Liver (tissue), 9 donors: ENCODE measurements around the gene TTC21B. TPM values are rescaled to one million over a fixed set of nuclear protein-coding genes. Genes with fewer than 3 reads are reported as not detected.

Experiments used
- DNase-seq: peaks from one replicate; pipeline ENCODE4 v3.0.0-alpha.2; 2017; ENCODE audit warnings: low spot score
- H3K27ac ChIP-seq, 2 donors: one replicate each; pipeline ENCODE4 v1.7.0; 2013; ENCODE audit warnings: inconsistent platforms in 2 of 2, low read length in 2 of 2, control low read depth in 1 of 2, low read depth in 1 of 2, mild to moderate bottlenecking in 1 of 2
- H3K27me3 ChIP-seq, 4 donors: one replicate each; pipeline versions ENCODE4 v1.6.1 to v1.7.0; 2013; ENCODE audit warnings: low read length in 3 of 4, inconsistent platforms in 1 of 4, mild to moderate bottlenecking in 1 of 4, moderate library complexity in 1 of 4; ENCODE audit not compliant: control insufficient read depth in 4 of 4, insufficient read depth in 4 of 4
- H3K36me3 ChIP-seq, 4 donors: one replicate each; pipeline versions ENCODE4 v1.6.1 to v1.7.0; 2013; ENCODE audit warnings: low read length in 3 of 4, mild to moderate bottlenecking in 3 of 4, low read depth in 1 of 4, moderate library complexity in 1 of 4; ENCODE audit not compliant: control insufficient read depth in 4 of 4, insufficient read depth in 3 of 4
- H3K4me1 ChIP-seq, 4 donors: one replicate each; pipeline versions ENCODE4 v1.6.1 to v1.7.0; 2013; ENCODE audit warnings: low read length in 3 of 4, mild to moderate bottlenecking in 3 of 4, moderate library complexity in 1 of 4; ENCODE audit not compliant: control insufficient read depth in 4 of 4, insufficient read depth in 4 of 4
- H3K4me3 ChIP-seq, 3 donors: one replicate each; pipeline versions ENCODE4 v1.6.1 to v1.7.0; 2013; ENCODE audit warnings: low read length in 3 of 3, control low read depth in 1 of 3, low read depth in 1 of 3, mild to moderate bottlenecking in 1 of 3
- H3K9ac ChIP-seq, 2 donors: one replicate each; pipeline ENCODE4 v1.7.0; 2013; ENCODE audit warnings: low read length in 2 of 2, mild to moderate bottlenecking in 2 of 2, moderate library complexity in 2 of 2, control low read depth in 1 of 2, low read depth in 1 of 2
- H3K9me3 ChIP-seq, 4 donors: one replicate each; pipeline versions ENCODE4 v1.6.1 to v1.7.0; 2013; ENCODE audit warnings: low read length in 3 of 4; ENCODE audit not compliant: control insufficient read depth in 4 of 4
- EGR1 ChIP-seq, 2 donors: IDR thresholded peaks; 2 replicates each; pipeline ENCODE4 v1.6.1; 2016 to 2018; ENCODE audit warnings: antibody characterized with exemption in 2 of 2, low read depth in 2 of 2
- FOXA1 ChIP-seq: IDR thresholded peaks from 2 replicates; pipeline ENCODE4 v1.6.1; 2016; ENCODE audit warnings: antibody characterized with exemption
- FOXA2 ChIP-seq: IDR thresholded peaks from 2 replicates; pipeline ENCODE4 v1.6.1; 2016; ENCODE audit warnings: antibody characterized with exemption
- GABPA ChIP-seq, 2 donors: IDR thresholded peaks in 1 of 2; conservative IDR thresholded peaks in 1 of 2; 2 replicates each; pipeline ENCODE4 v1.6.1; 2016; ENCODE audit warnings: antibody characterized with exemption in 2 of 2, mild to moderate bottlenecking in 1 of 2, moderate library complexity in 1 of 2
- HNF4A ChIP-seq, 2 donors: conservative IDR thresholded peaks; 2 replicates each; pipeline ENCODE4 v1.6.1; 2016; ENCODE audit warnings: antibody characterized with exemption in 2 of 2, mild to moderate bottlenecking in 2 of 2
- HNF4G ChIP-seq: IDR thresholded peaks from 2 replicates; pipeline ENCODE4 v1.6.1; 2016; ENCODE audit warnings: antibody characterized with exemption
- NR2F2 ChIP-seq: IDR thresholded peaks from 2 replicates; pipeline ENCODE4 v1.6.1; 2016; ENCODE audit warnings: antibody characterized with exemption
- RAD21 ChIP-seq, 2 donors: IDR thresholded peaks; 2 replicates each; pipeline ENCODE4 v1.6.1; 2016; ENCODE audit warnings: antibody characterized with exemption in 2 of 2, mild to moderate bottlenecking in 2 of 2
- REST ChIP-seq: IDR thresholded peaks from 2 replicates; pipeline ENCODE4 v1.6.1; 2016; ENCODE audit warnings: antibody characterized with exemption, mild to moderate bottlenecking
- SP1 ChIP-seq: IDR thresholded peaks from 2 replicates; pipeline ENCODE4 v1.6.1; 2018; ENCODE audit warnings: antibody characterized with exemption, mild to moderate bottlenecking
- TAF1 ChIP-seq: conservative IDR thresholded peaks from 2 replicates; pipeline ENCODE4 v1.6.1; 2016; ENCODE audit warnings: antibody characterized with exemption, mild to moderate bottlenecking
- YY1 ChIP-seq: IDR thresholded peaks from 2 replicates; pipeline ENCODE4 v1.6.1; 2016; ENCODE audit warnings: antibody characterized with exemption, mild to moderate bottlenecking
- WGBS: extraction: QIAGEN DNeasy Blood & Tissue Kit; methylation state at CpG from one replicate; pipeline ENCODE4 v1.1.7; 2013; 5-methylcytosine and 5-hydroxymethylcytosine counted together
- polyA plus RNA-seq, 2 donors: library from polyadenylated mRNA; stranded (reverse) in 1 of 2; unstranded in 1 of 2; fragments of 200-250 nt in 1 of 2; fragments of >200 nt in 1 of 2; fragmentation: Nextera tagmentation in 1 of 2; extraction: Ambion mirVana in 1 of 2; gene quantifications; one replicate each; pipeline versions ENCODE4 v1.2.1 to v1.2.3, GENCODE V29; 2013 to 2015
- total RNA-seq, 2 donors: library from RNA; depleted of rRNA; stranded (reverse); fragments of >200 nt; gene quantifications; one replicate each; pipeline ENCODE4 v1.2.3, GENCODE V29; 2014
- TF ChIP-seq, protein P1 (sequence below): IDR thresholded peaks from 2 replicates; pipeline ENCODE4 v1.6.1; 2016; ENCODE audit warnings: antibody characterized with exemption
- TF ChIP-seq, protein P2 (sequence below): fragments of 150-350 bp; IDR thresholded peaks from 2 replicates; pipeline ENCODE4 v1.5.1; 2017; ENCODE audit warnings: improper control_type of control experiment, low read depth, low read length; ENCODE audit not compliant: missing input control
- TF ChIP-seq, protein P3 (sequence below): IDR thresholded peaks from 2 replicates; pipeline ENCODE4 v1.6.1; 2016; ENCODE audit warnings: antibody characterized with exemption
- donor health status: healthy.
- donor health status: healthy.
- donor health status: healthy.
- donor health status: healthy.
- donor health status: healthy.

TTC21B gene
- total and polyA plus RNA-seq, 4 donors = 2.0 to 25.3 (median 12.7) TPM

- no peak for DNase-seq
- Histone ChIP-seq H3K27ac (no peak overlapping the region), H3K4me1 (no peaks in the 10 kb centered on the region), H3K27me3 (no peaks in the 10 kb centered on the region), H3K9ac (no peak overlapping the region), H3K36me3 (peaks cover 2 to 25% (median 8%) of the 10 kb centered on the region in 4 donors), H3K4me3 (no peak overlapping the region), H3K9me3 (no peaks in the 10 kb centered on the region)
- 82% methylated on average over 1 of the region's 1 CpG for WGBS
- TF ChIP-seq, protein P1, sequence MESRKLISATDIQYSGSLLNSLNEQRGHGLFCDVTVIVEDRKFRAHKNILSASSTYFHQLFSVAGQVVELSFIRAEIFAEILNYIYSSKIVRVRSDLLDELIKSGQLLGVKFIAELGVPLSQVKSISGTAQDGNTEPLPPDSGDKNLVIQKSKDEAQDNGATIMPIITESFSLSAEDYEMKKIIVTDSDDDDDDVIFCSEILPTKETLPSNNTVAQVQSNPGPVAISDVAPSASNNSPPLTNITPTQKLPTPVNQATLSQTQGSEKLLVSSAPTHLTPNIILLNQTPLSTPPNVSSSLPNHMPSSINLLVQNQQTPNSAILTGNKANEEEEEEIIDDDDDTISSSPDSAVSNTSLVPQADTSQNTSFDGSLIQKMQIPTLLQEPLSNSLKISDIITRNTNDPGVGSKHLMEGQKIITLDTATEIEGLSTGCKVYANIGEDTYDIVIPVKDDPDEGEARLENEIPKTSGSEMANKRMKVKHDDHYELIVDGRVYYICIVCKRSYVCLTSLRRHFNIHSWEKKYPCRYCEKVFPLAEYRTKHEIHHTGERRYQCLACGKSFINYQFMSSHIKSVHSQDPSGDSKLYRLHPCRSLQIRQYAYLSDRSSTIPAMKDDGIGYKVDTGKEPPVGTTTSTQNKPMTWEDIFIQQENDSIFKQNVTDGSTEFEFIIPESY = no peak
- TF ChIP-seq, protein P2, sequence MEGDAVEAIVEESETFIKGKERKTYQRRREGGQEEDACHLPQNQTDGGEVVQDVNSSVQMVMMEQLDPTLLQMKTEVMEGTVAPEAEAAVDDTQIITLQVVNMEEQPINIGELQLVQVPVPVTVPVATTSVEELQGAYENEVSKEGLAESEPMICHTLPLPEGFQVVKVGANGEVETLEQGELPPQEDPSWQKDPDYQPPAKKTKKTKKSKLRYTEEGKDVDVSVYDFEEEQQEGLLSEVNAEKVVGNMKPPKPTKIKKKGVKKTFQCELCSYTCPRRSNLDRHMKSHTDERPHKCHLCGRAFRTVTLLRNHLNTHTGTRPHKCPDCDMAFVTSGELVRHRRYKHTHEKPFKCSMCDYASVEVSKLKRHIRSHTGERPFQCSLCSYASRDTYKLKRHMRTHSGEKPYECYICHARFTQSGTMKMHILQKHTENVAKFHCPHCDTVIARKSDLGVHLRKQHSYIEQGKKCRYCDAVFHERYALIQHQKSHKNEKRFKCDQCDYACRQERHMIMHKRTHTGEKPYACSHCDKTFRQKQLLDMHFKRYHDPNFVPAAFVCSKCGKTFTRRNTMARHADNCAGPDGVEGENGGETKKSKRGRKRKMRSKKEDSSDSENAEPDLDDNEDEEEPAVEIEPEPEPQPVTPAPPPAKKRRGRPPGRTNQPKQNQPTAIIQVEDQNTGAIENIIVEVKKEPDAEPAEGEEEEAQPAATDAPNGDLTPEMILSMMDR = no peak
- TF ChIP-seq RAD21 (IDR thresholded peaks at IDR 0.05) (no peak), HNF4G (no peak), TAF1 (no peak), SP1 (no peak), FOXA2 (no peak), EGR1 (IDR thresholded peaks at IDR 0.05; ENCODE audit: low read depth in 2 of 2) (no peak), GABPA (IDR thresholded peaks at IDR 0.05 in 1 of 2, conservative IDR thresholded peaks at IDR 0.05 in 1 of 2) (no peak), HNF4A (conservative IDR thresholded peaks at IDR 0.05) (no peak), YY1 (no peak), NR2F2 (no peak), REST (no peak), FOXA1 (no peak)
- TF ChIP-seq, protein P3, sequence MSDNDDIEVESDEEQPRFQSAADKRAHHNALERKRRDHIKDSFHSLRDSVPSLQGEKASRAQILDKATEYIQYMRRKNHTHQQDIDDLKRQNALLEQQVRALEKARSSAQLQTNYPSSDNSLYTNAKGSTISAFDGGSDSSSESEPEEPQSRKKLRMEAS = no peak
Observed at GRCh38 chr2:165889158-165889557, 64.4 kb downstream of the TTC21B start.

DNA sequence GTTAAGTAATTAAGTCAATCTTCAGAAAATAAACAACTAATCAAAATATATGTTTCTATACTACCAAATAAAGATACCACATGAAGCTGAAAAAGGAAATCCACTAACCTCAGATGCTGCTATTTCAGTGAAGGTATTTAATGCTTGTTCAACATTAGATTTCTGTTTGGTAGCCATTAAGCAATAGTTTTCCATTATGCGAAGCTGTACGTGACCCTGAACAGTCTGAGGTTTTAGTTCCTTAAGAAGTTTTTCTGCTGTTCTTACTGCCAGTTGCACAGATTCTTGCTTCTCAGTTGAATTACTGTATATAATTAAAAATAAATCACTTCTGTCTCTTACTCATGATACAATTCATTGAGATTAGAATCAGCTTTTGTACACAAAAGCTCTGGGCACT lies 65.4 kb downstream of the TTC21B start:
- H3K27ac ChIP-seq = no peak overlapping the region
- TF ChIP-seq FOXA2 = no peak
- TF ChIP-seq RAD21 (IDR thresholded peaks at IDR 0.05) = no peak
- no peak for TF ChIP-seq FOXA1
- TF ChIP-seq, protein P2 = no peak
- TF ChIP-seq GABPA (IDR thresholded peaks at IDR 0.05 in 1 of 2, conservative IDR thresholded peaks at IDR 0.05 in 1 of 2) = no peak
- TF ChIP-seq, protein P1 = no peak
- no peak for TF ChIP-seq HNF4G
- no peak for TF ChIP-seq EGR1 (IDR thresholded peaks at IDR 0.05; ENCODE audit: low read depth in 2 of 2)
- no peak for TF ChIP-seq SP1
- no peak for TF ChIP-seq NR2F2
- no peak for TF ChIP-seq HNF4A (conservative IDR thresholded peaks at IDR 0.05)
- TF ChIP-seq YY1 = no peak
- TF ChIP-seq TAF1 = no peak

More for the DNA sequence above, 65.4 kb downstream of the TTC21B start:
- Histone ChIP-seq H3K9ac (no peak overlapping the region), H3K36me3 (peaks cover 2 to 22% (median 9%) of the 10 kb centered on the region in 4 donors), H3K4me1 (no peaks in the 10 kb centered on the region), H3K27me3 (no peaks in the 10 kb centered on the region), H3K4me3 (no peak overlapping the region), H3K9me3 (no peaks in the 10 kb centered on the region)
- WGBS = 89% methylated on average over 2 of the region's 2 CpGs
- DNase-seq = no peak
